Epithelial cell of esophagus (primary cell): Measurements from ENCODE around the gene SYTL5.

Source experiments
- DNase-seq: peaks from one replicate; pipeline ENCODE4 v3.0.0; 2010; ENCODE audit warnings: low read depth
- H3K4me3 ChIP-seq: 2 replicates; pipeline ENCODE4 v1.5.1; 2011; ENCODE audit warnings: mild to moderate bottlenecking, low read length, control low read depth
- TF ChIP-seq, protein P1 (sequence below): IDR thresholded peaks from 2 replicates; pipeline ENCODE4 v1.5.1; 2011; ENCODE audit warnings: low read depth, mild to moderate bottlenecking, low read length, control low read depth, inconsistent platforms; ENCODE audit not compliant: insufficient read depth; ENCODE audit errors: missing control alignments

Gene SYTL5

GRCh38 chrX:38151441-38151840 lies 145.1 kb downstream of the SYTL5 start:
- no peak for DNase-seq

GRCh38 chrX:38154340-38154739 lies 148.0 kb downstream of the SYTL5 start:
- no peak overlapping the region for H3K4me3 ChIP-seq
- TF ChIP-seq, protein P1, sequence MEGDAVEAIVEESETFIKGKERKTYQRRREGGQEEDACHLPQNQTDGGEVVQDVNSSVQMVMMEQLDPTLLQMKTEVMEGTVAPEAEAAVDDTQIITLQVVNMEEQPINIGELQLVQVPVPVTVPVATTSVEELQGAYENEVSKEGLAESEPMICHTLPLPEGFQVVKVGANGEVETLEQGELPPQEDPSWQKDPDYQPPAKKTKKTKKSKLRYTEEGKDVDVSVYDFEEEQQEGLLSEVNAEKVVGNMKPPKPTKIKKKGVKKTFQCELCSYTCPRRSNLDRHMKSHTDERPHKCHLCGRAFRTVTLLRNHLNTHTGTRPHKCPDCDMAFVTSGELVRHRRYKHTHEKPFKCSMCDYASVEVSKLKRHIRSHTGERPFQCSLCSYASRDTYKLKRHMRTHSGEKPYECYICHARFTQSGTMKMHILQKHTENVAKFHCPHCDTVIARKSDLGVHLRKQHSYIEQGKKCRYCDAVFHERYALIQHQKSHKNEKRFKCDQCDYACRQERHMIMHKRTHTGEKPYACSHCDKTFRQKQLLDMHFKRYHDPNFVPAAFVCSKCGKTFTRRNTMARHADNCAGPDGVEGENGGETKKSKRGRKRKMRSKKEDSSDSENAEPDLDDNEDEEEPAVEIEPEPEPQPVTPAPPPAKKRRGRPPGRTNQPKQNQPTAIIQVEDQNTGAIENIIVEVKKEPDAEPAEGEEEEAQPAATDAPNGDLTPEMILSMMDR, result no peak
- DNase-seq, result no peak

More at GRCh38 chrX:38151441-38151840, 145.1 kb downstream of the SYTL5 start:
- H3K4me3 ChIP-seq, result no peak overlapping the region
- TF ChIP-seq, protein P1, result no peak

DNA sequence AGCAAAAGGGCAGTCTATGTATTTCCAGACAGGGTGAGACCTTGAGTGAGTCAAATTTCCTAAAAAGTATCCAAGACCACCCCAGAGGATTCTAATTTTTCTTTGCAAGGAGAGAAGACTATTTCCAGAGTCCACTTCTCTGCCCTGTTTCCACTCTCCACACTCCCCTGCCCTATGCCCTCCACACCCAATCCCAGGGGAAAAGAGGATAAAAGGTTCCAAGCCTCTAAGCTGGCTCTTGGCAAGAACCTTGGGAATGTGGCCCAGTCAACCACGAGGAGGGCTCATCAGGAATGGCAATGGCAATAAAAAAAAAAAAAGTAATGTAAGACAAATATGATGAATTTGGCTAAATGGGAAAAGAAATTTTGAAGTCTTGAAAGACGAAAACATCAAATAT lies 148.5 kb downstream of the SYTL5 start:
- DNase-seq, result no peak
- TF ChIP-seq, protein P1, result no peak
- H3K4me3 ChIP-seq, result no peak overlapping the region

DNA sequence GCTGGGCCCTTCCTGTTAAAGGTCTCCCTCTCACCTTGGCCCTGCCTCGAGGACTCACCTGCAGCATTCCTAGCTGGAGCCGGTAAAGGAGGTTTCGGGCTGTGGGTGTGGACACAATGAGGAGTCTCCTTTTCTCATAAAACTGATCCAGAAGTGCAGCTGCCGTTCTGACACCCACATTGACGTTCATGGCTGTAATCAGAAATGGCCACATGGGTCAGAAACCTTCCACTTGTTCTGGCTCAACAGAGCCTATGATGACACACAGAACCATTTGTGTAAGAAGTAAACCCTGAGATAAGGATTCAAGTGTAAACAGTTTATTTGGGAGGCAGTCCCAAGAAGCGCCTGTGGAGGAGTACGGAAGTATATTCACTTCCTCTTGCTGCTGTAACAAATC lies 150.5 kb downstream of the SYTL5 start:
- TF ChIP-seq, protein P1, result no peak
- no peak for DNase-seq
- H3K4me3 ChIP-seq, result no peak overlapping the region

DNA sequence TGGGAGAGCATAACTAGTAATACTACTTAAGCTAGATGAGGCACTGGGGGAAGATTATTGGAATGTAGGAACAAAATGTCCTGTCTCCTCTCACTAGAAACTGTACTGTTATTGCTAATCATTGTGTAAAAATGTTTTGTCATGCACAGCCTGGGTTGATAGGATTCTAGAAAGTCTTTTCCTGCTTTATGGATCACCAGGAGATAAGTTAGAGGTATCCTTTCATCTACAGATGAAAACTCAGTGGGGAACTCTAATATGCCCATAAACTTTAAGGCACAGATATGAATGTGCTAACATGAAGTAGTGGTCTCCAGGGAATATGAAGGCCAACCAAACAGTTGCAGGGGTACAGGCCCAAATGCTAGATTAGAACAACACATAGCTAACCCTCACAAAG lies 156.8 kb downstream of the SYTL5 start:
- TF ChIP-seq, protein P1, result no peak
- no peak overlapping the region for H3K4me3 ChIP-seq
- no peak for DNase-seq

GRCh38 chrX:38165023-38165422 lies 158.7 kb downstream of the SYTL5 start:
- no peak for DNase-seq
- TF ChIP-seq, protein P1, result no peak
- no peak overlapping the region for H3K4me3 ChIP-seq

DNA sequence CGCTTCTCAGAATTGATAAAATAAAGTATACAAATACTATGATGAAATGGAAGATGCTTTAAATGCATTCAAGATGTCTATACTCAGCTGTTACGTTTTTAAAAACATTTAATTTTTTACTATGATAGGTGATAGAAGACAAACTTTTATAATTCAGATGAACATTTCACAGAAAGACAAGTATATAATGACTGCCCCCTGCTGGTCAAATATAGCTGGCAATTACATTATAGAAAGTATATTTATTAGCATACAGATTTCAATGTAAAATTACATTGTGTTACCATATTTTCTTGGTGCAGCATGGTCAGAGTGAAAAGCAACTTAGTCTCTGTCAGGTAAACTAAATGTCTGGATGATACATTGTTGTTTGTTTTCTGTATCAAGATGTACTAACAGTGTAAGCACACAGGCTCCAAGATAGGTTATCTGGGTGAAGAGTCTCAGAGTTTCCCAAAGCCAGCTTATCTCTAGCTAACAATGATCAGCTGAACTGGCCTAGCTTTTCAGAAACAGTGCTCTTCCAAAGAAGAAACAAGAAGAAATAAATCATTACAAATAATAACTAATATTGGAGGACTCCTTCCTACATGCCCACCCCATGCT lies 160.2 kb downstream of the SYTL5 start:
- DNase-seq, result peak; percentile 38
- TF ChIP-seq, protein P1, result peak; percentile 22
- H3K4me3 ChIP-seq, result no peak overlapping the region
